NT2/D1 (cell line): ENCODE data around the gene GPR17.

Source experiments
- SUZ12 ChIP-seq: IDR thresholded peaks from 2 replicates; pipeline ENCODE4 v1.6.1; 2011; ENCODE audit not compliant: insufficient read length, insufficient read depth; ENCODE audit errors: extremely low read depth
- YY1 ChIP-seq: IDR thresholded peaks from 2 replicates; pipeline ENCODE4 v1.6.1; 2011; ENCODE audit not compliant: insufficient read length, insufficient read depth
- ZNF274 ChIP-seq: IDR thresholded peaks from 2 replicates; pipeline ENCODE4 v1.6.1; 2011; ENCODE audit warnings: mild to moderate bottlenecking, low read depth, low read length

DNA sequence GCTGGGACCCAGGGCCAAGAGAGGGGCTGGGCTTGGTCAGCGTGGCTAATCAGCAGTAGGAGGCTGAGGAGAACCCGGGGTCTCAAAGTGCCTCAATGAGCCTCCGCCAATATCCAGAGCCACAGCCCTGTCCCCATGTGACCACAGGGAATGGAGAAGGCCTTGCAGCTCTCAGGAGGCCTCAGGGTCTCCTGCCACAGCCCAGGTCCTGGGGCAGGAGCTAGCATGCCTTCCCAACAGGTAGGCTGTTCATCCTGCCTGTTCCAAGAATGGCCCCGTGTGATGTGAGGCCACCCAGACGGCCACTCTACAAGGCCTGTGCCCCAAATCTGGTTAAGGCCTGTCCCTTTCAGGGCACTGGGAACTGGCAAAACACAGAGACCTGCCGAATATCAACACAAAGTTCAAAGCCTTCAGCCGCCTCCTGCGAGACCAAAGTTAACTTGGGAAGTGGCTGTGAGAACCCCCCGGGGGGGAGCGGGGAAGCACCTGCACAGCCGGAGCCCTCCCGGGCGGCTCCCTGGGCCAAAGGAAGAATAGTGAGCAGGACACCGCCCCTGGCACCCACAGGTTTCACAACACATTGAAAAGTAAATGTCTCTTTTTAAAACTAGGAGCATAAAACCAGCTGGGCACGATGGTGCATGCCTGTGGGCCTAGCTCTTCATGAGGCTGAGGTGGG, 33.9 kb downstream of the GPR17 start:
- TF ChIP-seq ZNF274 (no peak), YY1 (no peak), SUZ12 (no peak)
